HG03135 (cell line): ENCODE results near the gene RTP2.
A peak's percentile ranks its signal among the peaks of the same experiment; 100 is the strongest.

Experiments used
- ATAC-seq: cut with Tn5 transposase; IDR thresholded peaks from one replicate; pipeline ENCODE4 v1.9.1; 2021; ENCODE audit warnings: mild to moderate bottlenecking, moderate library complexity; ENCODE audit not compliant: unreplicated experiment

The RTP2 gene

DNA sequence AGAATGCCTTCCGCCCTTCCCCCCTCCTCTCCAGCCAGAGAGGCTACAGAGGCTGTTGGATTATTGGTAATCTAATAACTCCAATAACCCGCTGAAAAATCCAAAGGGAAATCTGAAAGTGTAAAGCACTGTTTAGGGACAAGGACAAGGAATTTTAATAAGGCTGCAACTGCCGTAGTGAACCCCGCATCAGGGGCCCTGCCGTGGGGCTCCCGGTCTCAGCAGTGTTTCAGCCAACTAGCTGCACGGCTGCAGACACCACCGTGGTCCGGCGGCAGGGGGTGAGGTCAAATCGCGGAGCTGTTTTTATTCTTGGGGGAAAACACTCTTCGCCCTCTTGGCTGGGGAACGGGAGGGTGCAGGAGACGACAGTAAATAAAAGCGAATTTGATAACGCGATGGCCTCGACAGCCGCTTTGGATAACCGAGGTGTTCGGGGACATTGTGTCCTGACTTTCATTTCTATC, 36.8 kb upstream of the RTP2 start:
- no peak for ATAC-seq

- ATAC-seq, result peak; percentile 47
Observed at GRCh38 chr3:187738331-187739093, 36.2 kb upstream of the RTP2 start.

GRCh38 chr3:187738071-187738330, 35.6 kb upstream of the RTP2 start:
- ATAC-seq, result no peak

- no peak for ATAC-seq
Observed at GRCh38 chr3:187737368-187738070, 35.2 kb upstream of the RTP2 start.

- ATAC-seq, result no peak
Observed at GRCh38 chr3:187737006-187737367, 34.6 kb upstream of the RTP2 start.

DNA sequence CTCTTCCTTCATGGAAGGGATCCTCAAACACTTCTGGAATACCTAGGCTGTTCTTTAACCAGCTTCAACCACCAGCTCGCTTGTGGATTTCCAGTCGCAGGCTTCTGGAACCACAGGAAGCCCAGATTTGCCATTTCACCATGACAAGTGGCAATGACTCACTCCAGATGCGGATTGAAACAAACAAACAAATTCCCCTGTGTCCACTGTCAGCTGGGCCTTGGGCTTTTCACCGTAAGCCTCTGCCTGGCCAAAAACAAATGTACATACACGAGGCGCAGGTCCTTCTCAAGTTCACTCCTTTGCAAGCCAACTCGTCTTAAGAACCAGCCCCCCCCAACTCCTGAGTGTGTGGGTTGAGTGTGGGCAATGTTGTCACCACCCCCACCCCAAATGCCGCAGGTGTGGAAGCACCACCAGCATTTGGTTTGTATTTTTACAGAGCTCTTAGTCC, 34.1 kb upstream of the RTP2 start:
- ATAC-seq, result no peak

DNA sequence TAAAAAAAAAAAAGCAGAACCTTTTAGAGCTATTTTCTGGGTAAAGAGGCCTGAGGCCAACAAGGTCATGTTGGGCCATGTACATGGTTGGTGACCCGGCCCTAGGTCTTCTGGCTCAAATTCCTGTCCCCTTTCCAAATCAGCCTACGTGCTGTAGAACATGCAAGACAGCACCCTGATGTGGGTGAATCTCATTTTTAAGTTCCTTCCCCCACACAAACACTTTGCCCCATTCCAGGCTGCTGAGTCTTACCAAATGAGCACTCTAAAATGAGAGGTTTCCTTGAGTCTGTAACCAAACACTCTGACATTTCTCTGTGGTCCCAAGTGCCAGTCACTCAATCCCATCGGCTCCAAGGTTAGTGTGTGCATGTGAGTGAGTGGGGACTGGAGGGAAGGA, 33.5 kb upstream of the RTP2 start:
- ATAC-seq, result no peak

DNA sequence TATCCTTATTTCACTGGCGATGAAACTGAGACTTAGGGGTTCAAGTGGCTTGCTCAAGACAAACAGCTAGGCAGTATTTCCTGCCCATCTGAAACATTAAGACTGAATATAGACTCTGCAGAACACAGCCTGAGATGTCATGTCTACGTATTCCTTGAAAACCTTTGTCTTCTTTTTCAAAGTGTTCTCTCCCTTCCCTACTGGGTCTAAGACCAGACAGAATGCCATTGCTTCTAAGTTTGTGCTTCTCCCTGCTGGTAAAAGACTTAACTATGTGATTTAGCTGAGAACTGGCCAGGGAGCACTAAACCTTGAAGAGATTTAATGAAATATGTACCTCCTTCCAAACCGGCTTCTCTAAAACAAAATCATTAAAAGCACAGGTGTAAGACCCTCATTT, 33.0 kb upstream of the RTP2 start:
- no peak for ATAC-seq

DNA sequence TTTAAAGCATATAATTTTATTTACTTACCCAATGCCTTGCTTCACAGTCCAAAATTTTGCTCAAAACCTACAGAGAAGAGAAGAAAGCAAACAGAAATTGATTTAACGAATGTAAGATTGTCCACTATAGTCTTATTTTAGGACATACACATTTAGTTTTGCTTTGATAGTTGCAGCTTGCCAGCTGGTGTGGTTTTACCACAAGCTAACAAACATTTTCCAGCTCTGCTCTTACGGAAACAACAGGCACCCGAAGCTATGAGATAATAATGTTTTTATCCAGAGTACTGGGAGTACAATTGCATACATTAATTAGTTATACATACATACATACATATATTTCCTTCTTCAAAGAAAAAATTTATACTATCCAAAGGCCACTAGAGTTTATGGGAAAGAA, 32.5 kb upstream of the RTP2 start:
- no peak for ATAC-seq

DNA sequence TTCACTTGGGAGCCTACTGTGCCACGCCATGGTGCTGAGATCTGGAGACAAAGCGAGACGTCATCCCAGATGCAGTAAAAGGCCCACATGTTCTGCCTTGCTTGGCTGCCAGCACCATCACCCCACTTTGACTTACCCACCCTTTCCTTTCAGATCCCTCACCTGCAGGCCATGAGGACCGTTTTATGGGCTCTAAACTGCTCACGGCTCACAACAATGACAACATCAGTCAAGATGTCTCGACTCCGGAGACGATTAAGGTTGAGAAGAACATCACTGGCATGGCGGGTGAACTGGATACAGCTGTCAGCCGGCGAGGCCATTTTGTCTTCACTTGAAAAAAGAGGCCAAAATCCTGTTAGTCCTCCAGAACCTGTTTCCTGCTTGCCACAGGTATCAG, 31.0 kb upstream of the RTP2 start:
- no peak for ATAC-seq

DNA sequence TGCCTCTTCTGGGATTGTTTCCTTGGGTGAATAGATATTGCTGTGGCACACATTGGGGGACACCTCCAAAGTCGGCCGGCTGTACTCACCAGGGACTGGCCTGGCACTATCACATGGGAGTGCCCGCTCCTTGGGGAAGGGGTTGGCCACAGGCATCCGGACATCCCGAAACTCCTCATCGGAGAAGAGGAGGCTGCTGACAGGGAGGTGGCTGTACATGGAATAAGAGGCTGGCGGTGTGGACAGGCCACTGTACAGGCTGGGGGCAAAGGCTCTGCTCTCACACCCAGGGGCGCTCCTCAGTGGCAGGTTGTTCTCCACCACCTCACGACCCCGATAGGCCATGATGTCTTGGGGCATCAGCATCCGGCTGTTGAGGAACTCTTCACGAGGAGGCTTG, 27.2 kb upstream of the RTP2 start:
- no peak for ATAC-seq

- ATAC-seq, result no peak
Observed at GRCh38 chr3:187728940-187729583, 26.7 kb upstream of the RTP2 start.

- no peak for ATAC-seq
Observed at GRCh38 chr3:187728248-187728647, 25.9 kb upstream of the RTP2 start.

DNA sequence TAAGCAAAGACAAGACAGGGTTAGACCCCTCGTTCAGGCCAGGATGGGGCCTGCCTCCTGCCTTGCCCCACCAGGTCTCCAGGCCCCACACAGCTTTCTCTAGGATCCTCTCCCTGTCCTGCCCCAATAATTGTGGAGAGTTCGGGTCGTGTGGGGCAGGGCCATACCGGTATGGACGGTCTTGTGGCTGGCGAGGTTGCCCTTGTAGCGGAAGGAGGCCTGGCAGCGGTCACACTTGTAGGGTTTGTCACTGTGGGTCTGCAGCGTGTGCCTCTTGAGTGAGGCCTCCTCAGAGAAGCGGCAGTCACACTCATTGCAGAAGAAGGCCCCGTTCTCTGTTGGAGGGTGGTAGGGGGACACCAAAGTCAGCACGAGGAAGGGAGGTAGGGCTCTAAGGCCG, 24.2 kb upstream of the RTP2 start:
- no peak for ATAC-seq

DNA sequence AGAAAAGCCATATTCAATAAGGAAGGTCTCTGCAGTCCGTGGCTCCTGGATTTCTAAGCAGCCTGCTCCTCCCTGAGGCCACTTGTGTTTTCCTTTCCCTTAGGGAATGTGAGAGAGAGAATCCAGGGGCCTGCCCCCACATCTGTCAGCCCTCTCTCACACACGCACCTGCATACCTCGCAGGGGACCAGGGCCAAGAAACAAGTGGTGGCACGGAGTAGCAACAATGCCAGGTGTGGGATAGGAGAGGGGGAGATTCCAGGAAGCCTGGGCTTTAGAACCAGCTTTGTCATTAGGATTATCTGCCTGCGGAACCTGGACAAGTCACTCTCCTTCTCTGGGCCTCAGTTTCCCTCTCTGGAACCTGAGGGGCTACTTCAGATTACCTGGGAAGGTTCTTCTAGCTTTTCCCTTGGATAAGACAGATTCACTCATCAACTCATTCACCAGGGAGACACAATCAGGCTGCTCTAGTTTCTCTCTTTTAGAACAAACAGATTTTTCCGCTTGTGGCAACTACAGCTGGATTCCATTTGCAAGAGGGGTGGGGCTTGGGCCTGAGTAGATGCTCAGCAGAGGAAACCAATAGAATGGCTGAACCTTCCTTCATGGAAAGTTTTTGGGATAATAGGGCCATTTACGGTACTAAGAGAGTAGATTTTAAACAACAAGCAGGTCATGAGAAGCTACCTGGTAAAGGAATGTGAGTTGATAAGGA, 23.5 kb upstream of the RTP2 start:
- ATAC-seq, result no peak

DNA sequence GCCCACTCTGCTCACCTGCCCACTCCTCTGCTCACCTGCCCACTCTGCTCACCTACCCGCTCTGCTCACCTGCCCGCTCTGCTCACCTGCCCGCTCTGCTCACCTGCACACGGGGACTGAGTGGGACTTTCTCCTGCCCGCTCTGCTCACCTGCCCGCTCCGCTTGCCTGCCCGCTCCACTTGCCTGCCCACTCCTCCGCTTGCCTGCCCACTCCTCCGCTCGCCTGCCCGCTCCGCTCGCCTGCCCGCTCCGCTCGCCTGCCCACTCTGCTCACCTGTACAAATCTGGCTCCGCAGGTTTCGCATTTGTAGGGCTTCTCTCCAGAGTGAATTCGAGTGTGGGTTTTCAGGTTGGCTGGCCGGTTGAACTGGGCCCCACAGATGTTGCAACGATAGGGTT, 22.9 kb upstream of the RTP2 start:
- no peak for ATAC-seq

- no peak for ATAC-seq
Observed at GRCh38 chr3:187722206-187722612, 19.9 kb upstream of the RTP2 start.

DNA sequence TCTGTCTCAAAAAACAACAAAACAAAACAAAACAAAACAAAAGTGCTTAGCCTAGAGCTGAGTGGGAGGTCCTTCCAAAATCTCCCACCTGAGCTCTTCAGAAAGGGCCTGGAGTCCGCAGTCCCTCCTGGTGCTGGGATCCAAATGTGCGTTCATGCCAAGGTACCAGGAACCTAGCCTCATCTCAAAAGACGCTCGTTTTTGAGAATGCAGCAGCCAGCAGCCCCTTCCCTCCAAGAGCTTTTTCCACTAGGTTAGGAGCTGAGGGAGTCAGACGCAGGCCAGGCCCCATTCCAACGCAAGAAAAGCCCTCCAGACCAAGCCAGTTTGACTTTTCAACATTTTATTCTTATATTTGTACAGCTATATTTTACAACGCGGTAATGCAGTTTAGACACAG, 18.7 kb upstream of the RTP2 start:
- no peak for ATAC-seq

DNA sequence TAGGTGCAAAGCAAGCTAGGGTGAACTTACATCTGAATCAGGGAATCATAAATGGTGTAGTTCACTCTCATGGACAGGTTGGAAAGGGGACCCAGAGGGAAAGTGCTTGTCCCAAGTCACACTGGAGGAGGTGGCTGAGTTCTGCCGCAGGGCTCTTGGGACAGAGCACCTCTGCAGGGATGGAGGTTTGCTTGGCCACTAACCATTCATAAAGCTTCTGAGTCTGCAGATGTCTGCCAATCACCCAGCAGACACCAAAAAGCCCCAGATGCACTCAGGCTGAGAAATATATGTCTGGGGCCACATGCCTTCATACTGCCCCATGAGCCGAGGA, 17.9 kb upstream of the RTP2 start:
- no peak for ATAC-seq

GRCh38 chr3:187719628-187720336, 17.4 kb upstream of the RTP2 start:
- ATAC-seq, result no peak

DNA sequence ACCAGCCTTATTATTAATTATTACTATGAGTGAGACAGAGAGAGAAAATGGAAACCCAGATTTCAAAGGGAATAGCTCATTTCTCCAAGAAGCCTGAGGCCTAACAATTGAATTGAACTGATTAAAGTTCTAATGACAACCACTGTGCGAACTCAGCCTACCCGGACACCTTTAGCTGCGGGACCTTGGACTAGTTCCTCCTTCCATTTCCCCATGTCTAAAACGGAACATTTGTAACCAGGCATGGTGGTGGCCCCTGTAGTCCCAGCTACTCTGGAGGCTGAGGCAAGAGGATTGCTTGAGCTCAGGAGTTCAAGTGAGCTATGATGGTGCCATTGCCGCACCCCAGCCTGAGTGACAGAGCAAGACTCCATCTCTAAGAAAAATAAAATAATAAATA, 16.4 kb upstream of the RTP2 start:
- ATAC-seq, result no peak
